H1 (cell line): Measurements from ENCODE around the gene CHRM1. TPM values are rescaled to one million over a fixed set of nuclear protein-coding genes. Genes with fewer than 3 reads are reported as not detected.

Source experiments
- CTCF ChIA-PET: fragments of 300-600 bp; sonication (Branson Sonifier 250); formaldehyde crosslinking; loops from one replicate; lab custom pipeline; 2021; ENCODE audit not compliant: partially characterized antibody; lab: Charles Lee
- POLR2A ChIA-PET: fragments of 300-600 bp; sonication (Branson Sonifier 250); formaldehyde crosslinking; loops from one replicate; lab custom pipeline; 2021; ENCODE audit warnings: inconsistent platforms; ENCODE audit not compliant: partially characterized antibody; lab: Charles Lee
- DNase-seq, 2 experiments: peaks; one replicate each; pipeline versions ENCODE4 v3.0.0 to v3.0.0-alpha.2; 2010 to 2022; ENCODE audit warnings: low spot score in 2 of 2, low read depth in 1 of 2, mixed read lengths in 1 of 2
- FAIRE-seq: peaks from 2 replicates; lab custom pipeline; 2011; peaks lifted over from hg19 to GRCh38; lab: Jason Lieb, UNC
- H2AFZ ChIP-seq: 2 replicates; pipeline ENCODE4 v1.8.1; 2012; ENCODE audit warnings: low read length, inconsistent platforms
- H2AK5ac ChIP-seq: 2 replicates; pipeline ENCODE4 v1.6.1; 2013; ENCODE audit warnings: low read depth, low read length
- H2BK120ac ChIP-seq: replicated peaks from 2 replicates; pipeline ENCODE3; 2013; ENCODE audit warnings: low read depth, low read length, inconsistent platforms
- H2BK12ac ChIP-seq: 2 replicates; pipeline ENCODE4 v1.6.1; 2013; ENCODE audit warnings: low read depth, low read length
- H2BK15ac ChIP-seq: 2 replicates; pipeline ENCODE4 v1.6.1; 2013; ENCODE audit warnings: low read length
- H2BK20ac ChIP-seq: 2 replicates; pipeline ENCODE4 v1.6.1; 2013; ENCODE audit warnings: low read length
- H2BK5ac ChIP-seq: 2 replicates; pipeline ENCODE4 v1.6.1; 2013; ENCODE audit warnings: low read depth, low read length
- H3K14ac ChIP-seq: 2 replicates; pipeline ENCODE4 v1.6.1; 2013; ENCODE audit warnings: inconsistent platforms; ENCODE audit not compliant: insufficient read length
- H3K18ac ChIP-seq: 2 replicates; pipeline ENCODE4 v1.6.1; 2013; ENCODE audit warnings: low read length; ENCODE audit errors: extremely low read depth
- H3K23ac ChIP-seq: 2 replicates; pipeline ENCODE4 v1.6.1; 2013; ENCODE audit warnings: inconsistent platforms; ENCODE audit not compliant: insufficient read length
- H3K23me2 ChIP-seq: 2 replicates; pipeline ENCODE4 v1.6.1; 2013; ENCODE audit warnings: low read depth, low read length
- H3K27ac ChIP-seq: 2 replicates; pipeline ENCODE4 v1.6.1; 2011; ENCODE audit warnings: low read depth, low read length, inconsistent platforms
- H3K27me3 ChIP-seq, 4 experiments: replicated peaks in 1 of 4; 1 replicate in 1 of 4; 2 replicates in 3 of 4; pipeline versions ENCODE4 v1.6.1 to v1.8.1; 2011 to 2013; ENCODE audit warnings: low read length in 3 of 4, mild to moderate bottlenecking in 3 of 4, inconsistent platforms in 2 of 4, mixed read lengths in 2 of 4, moderate library complexity in 1 of 4; ENCODE audit not compliant: control insufficient read depth in 3 of 4, insufficient read depth in 3 of 4; ENCODE audit errors: extremely low read depth in 1 of 4
- H3K36me3 ChIP-seq, 4 experiments: 2 replicates each; pipeline versions ENCODE4 v1.6.1 to v1.8.1; 2011 to 2013; ENCODE audit warnings: mild to moderate bottlenecking in 4 of 4, low read length in 3 of 4, moderate library complexity in 2 of 4, control low read depth in 1 of 4, inconsistent platforms in 1 of 4; ENCODE audit not compliant: insufficient read depth in 4 of 4, control insufficient read depth in 2 of 4
- H3K4ac ChIP-seq: replicated peaks from 2 replicates; pipeline ENCODE3; 2013; ENCODE audit warnings: low read length, low read depth, mixed read lengths, inconsistent platforms; ENCODE audit not compliant: insufficient read length
- H3K4me1 ChIP-seq, 4 experiments: replicated peaks in 1 of 4; 1 replicate in 1 of 4; 2 replicates in 3 of 4; pipeline versions ENCODE4 v1.6.1 to v1.8.1; 2011 to 2013; ENCODE audit warnings: low read length in 3 of 4, inconsistent platforms in 2 of 4, mixed read lengths in 1 of 4; ENCODE audit not compliant: insufficient read depth in 4 of 4, control insufficient read depth in 3 of 4
- H3K4me2 ChIP-seq, 2 experiments: 2 replicates each; pipeline versions ENCODE4 v1.6.1 to v1.8.1; 2011 to 2013; ENCODE audit warnings: low read depth in 2 of 2, low read length in 2 of 2, control low read depth in 1 of 2, inconsistent platforms in 1 of 2, mild to moderate bottlenecking in 1 of 2; ENCODE audit not compliant: insufficient read depth in 1 of 2
- H3K4me3 ChIP-seq, 4 experiments: fragments of 200-600, 300-600 bp in 1 of 4; sonication (generic), shearing (Covaris generic), sonication (Bioruptor Twin) in 1 of 4; 2 replicates each; pipeline versions ENCODE4 v1.5.1 to v1.8.1; 2011 to 2016; ENCODE audit warnings: low read length in 4 of 4, low read depth in 3 of 4, control low read depth in 2 of 4, inconsistent platforms in 2 of 4, mild to moderate bottlenecking in 2 of 4, mixed read lengths in 1 of 4, moderate library complexity in 1 of 4; ENCODE audit not compliant: insufficient read depth in 2 of 4; ENCODE audit errors: extremely low read depth in 1 of 4
- H3K56ac ChIP-seq: replicated peaks from 2 replicates; pipeline ENCODE3; 2013; ENCODE audit warnings: low read depth, mild to moderate bottlenecking, mixed read lengths, low read length, inconsistent platforms; ENCODE audit not compliant: insufficient read length
- H3K79me1 ChIP-seq: 2 replicates; pipeline ENCODE4 v1.6.1; 2013; ENCODE audit warnings: low read depth, low read length, control low read depth
- H3K79me2 ChIP-seq, 2 experiments: 2 replicates each; pipeline versions ENCODE4 v1.6.1 to v1.8.1; 2012 to 2013; ENCODE audit warnings: low read length in 2 of 2, mild to moderate bottlenecking in 2 of 2, inconsistent platforms in 1 of 2; ENCODE audit not compliant: insufficient read depth in 2 of 2, control insufficient read depth in 1 of 2
- H3K9ac ChIP-seq, 4 experiments: replicated peaks in 1 of 4; 1 replicate in 1 of 4; 2 replicates in 3 of 4; pipeline versions ENCODE4 v1.6.1 to v1.8.1; 2011 to 2013; ENCODE audit warnings: low read depth in 3 of 4, low read length in 3 of 4, control low read depth in 2 of 4, mild to moderate bottlenecking in 2 of 4, moderate library complexity in 2 of 4, inconsistent platforms in 1 of 4; ENCODE audit errors: extremely low read depth in 1 of 4
- H3K9me3 ChIP-seq, 2 experiments: 2 replicates each; pipeline versions ENCODE4 v1.6.1 to v1.8.1; 2012 to 2013; ENCODE audit warnings: mild to moderate bottlenecking in 2 of 2, moderate library complexity in 2 of 2, control low read depth in 1 of 2, inconsistent platforms in 1 of 2, low read depth in 1 of 2, low read length in 1 of 2, mixed read lengths in 1 of 2; ENCODE audit not compliant: insufficient read depth in 2 of 2
- H4K20me1 ChIP-seq, 2 experiments: replicated peaks in 1 of 2; 2 replicates each; pipeline versions ENCODE3 to v1.8.1; 2011 to 2013; ENCODE audit warnings: inconsistent platforms in 2 of 2, low read length in 2 of 2, mild to moderate bottlenecking in 1 of 2; ENCODE audit not compliant: insufficient read depth in 2 of 2, control insufficient read depth in 1 of 2
- H4K5ac ChIP-seq: 2 replicates; pipeline ENCODE4 v1.6.1; 2013; ENCODE audit warnings: low read length, low read depth, mixed read lengths, inconsistent platforms; ENCODE audit not compliant: insufficient read length
- H4K8ac ChIP-seq: 2 replicates; pipeline ENCODE4 v1.8.0; 2013; ENCODE audit warnings: mild to moderate bottlenecking, moderate library complexity, low read length, inconsistent platforms; ENCODE audit not compliant: insufficient read depth; ENCODE audit errors: extremely low read depth
- H4K91ac ChIP-seq: replicated peaks from 2 replicates; pipeline ENCODE3; 2013; ENCODE audit warnings: low read length, mixed read lengths, inconsistent platforms; ENCODE audit not compliant: insufficient read length
- CEBPB ChIP-seq: IDR thresholded peaks from 2 replicates; pipeline ENCODE4 v1.6.1; 2012; ENCODE audit warnings: low read depth, low read length
- EP300 ChIP-seq, 2 experiments: IDR thresholded peaks; 1 replicate in 1 of 2; 2 replicates in 1 of 2; pipeline ENCODE4 v1.6.1; 2011 to 2012; ENCODE audit warnings: low read depth in 2 of 2, low read length in 2 of 2, mild to moderate bottlenecking in 2 of 2, borderline replicate concordance in 1 of 2, inconsistent platforms in 1 of 2, moderate library complexity in 1 of 2
- ZNF274 ChIP-seq: IDR thresholded peaks from 2 replicates; pipeline ENCODE4 v1.7.0; 2012; ENCODE audit warnings: low read length, borderline replicate concordance; ENCODE audit errors: extremely low read depth
- WGBS, 2 experiments: shearing (Covaris generic) in 1 of 2; methylation state at CpG; one replicate each; pipeline versions ENCODE4 v1.1.6 to v1.1.7; 2013 to 2015; ENCODE audit warnings: low lambda C conversion rate in 2 of 2, mixed read lengths in 2 of 2, inconsistent platforms in 1 of 2, low coverage in 1 of 2, missing lambda C conversion rate in 1 of 2; ENCODE audit not compliant: insufficient replicate concordance in 2 of 2, insufficient coverage in 1 of 2, insufficient read length in 1 of 2; ENCODE audit errors: extremely low coverage in 1 of 2, missing lambda C conversion rate in 1 of 2; 5-methylcytosine and 5-hydroxymethylcytosine counted together
- polyA plus RNA-seq, 7 experiments: library from polyadenylated mRNA; depleted of rRNA in 3 of 7; stranded (reverse) in 5 of 7; unstranded in 2 of 7; fragments of >200 nt in 5 of 7; fragments of 200-250 nt in 2 of 7; gene quantifications; 1 replicate in 5 of 7; 2 replicates in 1 of 7; 4 replicates in 1 of 7; pipeline versions ENCODE4 v1.2.1 to v1.2.3, GENCODE V29; 2011 to 2013; ENCODE audit warnings: missing spikeins in 2 of 7, mixed read lengths in 2 of 7
- total RNA-seq: library from RNA; stranded (reverse); fragmentation: NEBNext Ultra II Directional; extraction: Animal tissue kit (Norgen Biotek cat#: 25700); gene quantifications from 2 replicates; pipeline ENCODE4 v1.2.1, GENCODE V29; 2021
- TF ChIP-seq, protein P1 (sequence below), 3 experiments: IDR thresholded peaks; 1 replicate in 2 of 3; 2 replicates in 1 of 3; pipeline versions ENCODE4 v1.5.1 to v1.6.1; 2011; ENCODE audit warnings: low read length in 3 of 3, mild to moderate bottlenecking in 3 of 3, inconsistent platforms in 2 of 3, low read depth in 1 of 3, moderate library complexity in 1 of 3; ENCODE audit not compliant: insufficient read depth in 1 of 3; ENCODE audit errors: control extremely low read depth in 1 of 3

Gene CHRM1
- total and polyA plus RNA-seq, 2 of the 8 experiments (the other 6 are each of a cell fraction or from before 2014, with no cell fraction given), result 0.08 TPM; not detected in 1

DNA sequence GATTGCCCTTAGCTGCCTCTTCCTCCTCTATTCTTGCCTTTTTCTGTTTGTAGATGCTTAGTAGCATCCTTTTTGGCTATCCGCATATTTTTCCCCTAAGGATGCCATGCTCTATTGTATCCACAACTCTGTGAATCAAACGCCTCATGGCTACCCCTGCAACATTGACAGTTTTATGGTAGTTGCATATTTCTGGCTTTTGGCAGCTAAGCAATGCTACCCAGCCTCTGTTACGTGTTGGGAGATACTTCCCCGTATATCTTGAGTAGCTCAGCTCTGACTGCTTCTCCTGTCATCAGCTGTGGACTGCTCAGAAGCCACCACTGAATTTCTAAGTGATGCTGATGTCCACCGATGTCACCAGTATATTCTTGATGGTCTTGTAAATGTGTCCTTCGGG, 55.5 kb downstream of the CHRM1 start:
- TF ChIP-seq EP300 (IDR thresholded peaks at IDR 0.05; ENCODE audit: borderline replicate concordance in 1 of 2, low read depth in 2 of 2, low read length in 2 of 2) (no peak), ZNF274 (no peak), CEBPB (no peak)
- TF ChIP-seq, protein P1, sequence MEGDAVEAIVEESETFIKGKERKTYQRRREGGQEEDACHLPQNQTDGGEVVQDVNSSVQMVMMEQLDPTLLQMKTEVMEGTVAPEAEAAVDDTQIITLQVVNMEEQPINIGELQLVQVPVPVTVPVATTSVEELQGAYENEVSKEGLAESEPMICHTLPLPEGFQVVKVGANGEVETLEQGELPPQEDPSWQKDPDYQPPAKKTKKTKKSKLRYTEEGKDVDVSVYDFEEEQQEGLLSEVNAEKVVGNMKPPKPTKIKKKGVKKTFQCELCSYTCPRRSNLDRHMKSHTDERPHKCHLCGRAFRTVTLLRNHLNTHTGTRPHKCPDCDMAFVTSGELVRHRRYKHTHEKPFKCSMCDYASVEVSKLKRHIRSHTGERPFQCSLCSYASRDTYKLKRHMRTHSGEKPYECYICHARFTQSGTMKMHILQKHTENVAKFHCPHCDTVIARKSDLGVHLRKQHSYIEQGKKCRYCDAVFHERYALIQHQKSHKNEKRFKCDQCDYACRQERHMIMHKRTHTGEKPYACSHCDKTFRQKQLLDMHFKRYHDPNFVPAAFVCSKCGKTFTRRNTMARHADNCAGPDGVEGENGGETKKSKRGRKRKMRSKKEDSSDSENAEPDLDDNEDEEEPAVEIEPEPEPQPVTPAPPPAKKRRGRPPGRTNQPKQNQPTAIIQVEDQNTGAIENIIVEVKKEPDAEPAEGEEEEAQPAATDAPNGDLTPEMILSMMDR (IDR thresholded peaks at IDR 0.05; ENCODE audit: control extremely low read depth in 1 of 3, insufficient read depth in 1 of 3, low read depth in 1 of 3, low read length in 3 of 3), result no peak
- H3K9me3 ChIP-seq, result no peaks in the 10 kb centered on the region
- H3K27ac ChIP-seq, result no peak overlapping the region
- H3K56ac ChIP-seq, result no peak overlapping the region
- H2BK20ac ChIP-seq, result no peak overlapping the region
- no peak for FAIRE-seq
- no peak overlapping the region for H4K5ac ChIP-seq
- no peak overlapping the region for H2BK15ac ChIP-seq
- H3K4me1 ChIP-seq, result peaks cover 0 to 10% (median 3%) of the 10 kb centered on the region in 4 experiments; a peak in 4 of 7 replicates
- no peak overlapping the region for H4K91ac ChIP-seq
- H2AK5ac ChIP-seq, result no peak overlapping the region
- peaks cover 6% of the 10 kb centered on the region for H3K79me1 ChIP-seq
- ChIA-PET POLR2A (interaction anchor here (0.8 to 52.7 kb wide), 7 partner anchors 17 to 94 kb away, joined by 3 to 2104 read pairs (median 11); partner anchors contain the start of genes CHRM1, SLC3A2, TAF6L and TEX54), CTCF (interaction anchor here (1.0 to 1.6 kb wide), 4 partner anchors 8 to 78 kb away, joined by 3 to 7 read pairs (median 4); partner anchors contain the start of gene TMEM179B)
- H3K4me2 ChIP-seq, result no peak overlapping the region
- H2BK12ac ChIP-seq, result no peak overlapping the region
- H3K79me2 ChIP-seq, result peaks cover 37 to 97% of the 10 kb centered on the region in 2 experiments
- no peak overlapping the region for H2BK120ac ChIP-seq
- H3K36me3 ChIP-seq, result peaks cover 3 to 54% (median 16%) of the 10 kb centered on the region in 4 experiments; a peak in 7 of 8 replicates
- H3K23ac ChIP-seq, result no peak overlapping the region
- no peak overlapping the region for H2AFZ ChIP-seq
- no peak overlapping the region for H3K9ac ChIP-seq
- 96% methylated on average over 6 of the region's 6 CpGs; no CpG with 5 or more reads in 1 of the 2 experiments for WGBS, 2 experiments
- no peak overlapping the region for H2BK5ac ChIP-seq
- H3K18ac ChIP-seq, result no peak overlapping the region
- peaks cover 24 to 26% of the 10 kb centered on the region in 2 experiments for H4K20me1 ChIP-seq
- no peak overlapping the region for H4K8ac ChIP-seq
- DNase-seq, result no peak
- H3K23me2 ChIP-seq, result no peaks in the 10 kb centered on the region
- H3K4me3 ChIP-seq, result no peak overlapping the region
- H3K27me3 ChIP-seq, result no peaks in the 10 kb centered on the region
- no peak overlapping the region for H3K4ac ChIP-seq
- H3K14ac ChIP-seq, result no peak overlapping the region
